ENCODE data around the gene ERI2.
A peak's percentile ranks its signal among the peaks of the same experiment; 100 is the strongest.

The ERI2 gene, protein sequence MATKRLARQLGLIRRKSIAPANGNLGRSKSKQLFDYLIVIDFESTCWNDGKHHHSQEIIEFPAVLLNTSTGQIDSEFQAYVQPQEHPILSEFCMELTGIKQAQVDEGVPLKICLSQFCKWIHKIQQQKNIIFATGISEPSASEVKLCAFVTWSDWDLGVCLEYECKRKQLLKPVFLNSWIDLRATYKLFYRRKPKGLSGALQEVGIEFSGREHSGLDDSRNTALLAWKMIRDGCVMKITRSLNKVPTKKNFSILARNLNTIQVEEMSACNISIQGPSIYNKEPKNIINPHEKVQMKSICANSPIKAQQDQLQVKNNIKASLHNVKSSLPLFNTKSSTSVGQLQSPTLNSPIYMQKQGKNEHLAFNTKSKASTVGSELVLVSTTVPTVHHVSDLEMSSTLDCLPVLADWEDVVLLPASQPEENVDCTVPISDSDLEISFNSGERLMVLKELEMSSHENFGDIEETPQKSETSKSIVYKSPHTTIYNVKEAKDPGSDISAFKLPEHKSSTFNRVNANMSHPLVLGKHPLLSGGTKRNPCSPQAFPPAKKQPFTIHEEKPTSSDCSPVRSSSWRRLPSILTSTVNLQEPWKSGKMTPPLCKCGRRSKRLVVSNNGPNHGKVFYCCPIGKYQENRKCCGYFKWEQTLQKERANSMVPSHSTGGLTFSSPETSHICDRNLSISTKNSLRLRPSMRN

DNA sequence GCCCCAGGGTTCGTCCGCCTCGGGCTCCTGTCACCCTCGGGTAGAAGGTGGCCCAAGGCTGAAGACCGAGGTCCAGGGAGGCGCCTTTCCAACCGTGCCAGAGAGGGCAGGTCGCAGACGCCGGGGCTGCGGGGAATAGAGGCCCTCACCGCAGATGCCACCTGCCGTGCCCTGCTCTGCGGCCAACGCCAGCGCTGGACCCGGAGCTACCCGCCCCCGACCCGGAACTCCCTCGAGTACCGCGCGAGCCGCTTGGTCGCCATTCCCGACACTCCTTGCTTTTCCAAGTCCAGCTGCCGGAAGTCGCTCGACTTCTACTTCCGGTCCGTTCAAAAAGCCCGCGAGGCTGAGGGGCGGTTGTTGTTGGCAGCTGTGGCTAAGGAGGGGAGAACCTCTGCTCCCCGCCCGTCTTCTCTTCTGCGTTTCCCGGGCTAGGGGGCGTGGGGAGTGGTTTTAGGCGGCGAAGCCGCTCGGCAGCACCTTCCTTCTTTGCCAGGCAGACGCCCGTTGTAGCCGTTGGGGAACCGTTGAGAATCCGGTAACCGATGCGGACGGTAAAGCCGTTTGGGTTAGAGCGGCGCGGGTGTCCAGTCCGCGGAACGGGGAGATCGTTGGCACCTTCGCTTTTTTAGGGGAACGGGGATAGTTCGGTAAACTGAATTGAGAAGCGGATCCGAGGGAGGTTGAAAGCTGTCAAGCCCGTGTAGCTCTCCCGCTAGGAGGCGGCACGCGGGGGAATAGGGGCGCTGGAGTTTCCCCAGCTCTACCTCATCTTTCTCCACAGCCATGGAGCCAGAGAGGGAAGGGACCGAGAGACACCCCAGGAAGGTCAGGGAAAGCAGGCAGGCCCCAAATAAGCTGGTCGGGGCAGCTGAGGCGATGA, at the start of gene ERI2, which contains the start of gene REXO5:
Gene ERI2, minus strand, starts transcription at position 305 of the 883 bp plus-strand sequence. Its CDS starts 42 bp downstream, at position 263.
Gene REXO5, plus strand, starts transcription at position 360 of the 883 bp plus-strand sequence. Its CDS starts 427 bp downstream, at position 787.
- peak; percentile 60 for DNase-seq (ENCODE audit: low read depth)

DNA sequence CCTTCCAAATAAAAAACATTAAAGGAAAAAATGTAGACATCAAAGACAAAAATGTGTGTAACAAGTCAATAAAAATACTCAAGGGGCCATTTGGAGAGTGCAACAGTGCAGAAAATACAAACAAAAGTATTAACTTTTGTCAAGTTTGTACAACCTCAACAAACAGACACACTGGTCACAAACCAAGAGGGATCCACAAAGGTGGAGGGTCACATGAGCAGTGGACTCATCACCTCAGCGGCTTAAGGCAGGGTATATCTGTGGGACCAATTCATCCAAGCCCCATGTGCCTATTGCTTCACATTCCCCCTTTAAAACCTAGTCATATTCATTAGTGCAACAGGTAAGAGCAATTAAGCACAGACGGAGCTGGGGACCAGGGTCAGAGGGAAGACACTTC, 48.7 kb upstream of the ERI2 start:
- DNase-seq (ENCODE audit: low read depth): no peak

DNA sequence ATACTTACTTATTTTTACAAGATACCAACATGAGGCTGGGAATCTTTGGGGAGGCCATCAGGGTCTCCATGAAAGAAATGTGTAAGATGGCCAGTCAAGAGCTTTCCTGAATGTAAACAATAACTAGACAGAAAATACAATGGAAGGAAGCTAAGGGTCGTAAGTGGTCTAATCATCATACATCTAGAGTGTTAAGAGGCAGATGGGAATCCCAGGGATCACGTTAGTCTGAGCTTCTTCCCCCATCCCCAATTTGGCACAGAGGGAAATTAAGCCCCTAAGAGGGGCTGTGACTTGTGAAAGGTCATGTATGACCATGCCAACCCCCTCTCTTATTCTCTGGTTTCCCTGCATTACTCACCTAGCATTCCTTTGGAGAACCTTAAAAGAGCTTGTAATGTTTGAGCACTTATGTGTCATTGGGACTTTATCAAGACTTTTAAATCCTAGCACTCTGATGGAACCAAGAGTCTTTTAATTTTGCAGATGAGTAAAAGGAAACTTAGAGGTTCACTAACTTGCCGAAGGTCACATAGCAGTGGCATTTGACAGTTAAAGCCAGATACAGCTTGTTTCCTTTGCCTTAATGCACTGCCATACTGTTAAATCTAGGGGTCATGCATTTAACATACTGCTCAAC, 47.8 kb upstream of the ERI2 start:
- no peak for DNase-seq (ENCODE audit: low read depth)

DNA sequence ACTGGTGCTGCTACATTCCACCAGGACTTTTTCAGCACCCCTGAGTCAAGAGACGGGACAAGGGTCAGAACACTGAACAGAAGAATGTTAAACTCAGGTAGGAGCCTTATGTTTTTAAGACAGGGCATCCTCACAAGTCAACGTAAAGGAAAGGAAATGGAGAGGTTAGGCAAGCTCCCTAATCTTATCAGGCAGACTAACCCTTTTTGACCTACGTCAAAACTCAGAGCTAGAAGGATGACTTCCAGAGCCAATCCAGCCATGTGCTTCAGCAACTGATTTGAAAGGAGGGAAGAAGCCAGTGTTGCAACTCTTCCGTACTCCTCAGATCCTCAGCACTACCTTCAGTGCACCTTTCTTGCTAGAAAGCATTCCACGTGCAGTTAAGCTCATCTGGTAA, 46.9 kb upstream of the ERI2 start:
- DNase-seq (ENCODE audit: low read depth): no peak

DNA sequence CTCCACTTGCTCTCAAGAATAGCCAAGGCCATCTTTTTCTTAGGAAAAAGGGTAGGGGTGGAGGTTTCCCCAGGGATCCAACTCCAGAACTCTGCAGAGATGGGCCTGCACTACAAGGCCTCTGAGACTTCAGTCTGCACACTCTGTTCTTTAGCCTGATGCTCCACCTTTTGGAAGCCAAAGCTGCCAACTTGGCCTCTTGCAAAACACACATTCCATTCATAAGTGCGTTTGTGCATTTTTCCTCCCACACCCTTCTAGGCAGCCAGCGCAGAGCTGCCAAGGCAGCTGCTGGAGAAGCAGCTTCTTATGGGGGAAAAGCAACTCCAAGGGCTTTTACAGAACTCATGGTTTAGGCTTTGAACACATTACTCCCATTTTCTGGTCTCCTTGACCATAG, 45.3 kb upstream of the ERI2 start:
- DNase-seq (ENCODE audit: low read depth): no peak

DNA sequence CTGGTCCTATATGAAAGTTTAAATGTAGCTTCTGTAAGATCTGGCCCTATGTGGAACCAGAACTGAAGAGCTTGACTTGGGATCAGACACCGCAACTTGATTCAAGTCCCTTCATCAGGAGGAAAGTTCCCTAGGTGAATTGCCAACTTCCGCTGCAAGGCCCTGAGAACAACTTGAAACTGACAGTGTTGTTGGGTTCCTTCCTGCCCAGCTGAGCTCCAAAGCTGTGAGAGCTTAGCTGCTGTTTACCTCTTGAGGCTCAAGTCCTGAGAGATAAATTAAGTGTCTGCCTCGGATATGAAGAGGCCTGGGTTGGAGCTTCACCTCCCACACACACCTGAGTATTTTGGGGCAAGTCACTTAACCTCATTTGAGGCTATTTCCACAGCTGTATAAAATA, 44.7 kb upstream of the ERI2 start:
- no peak for DNase-seq (ENCODE audit: low read depth)

DNA sequence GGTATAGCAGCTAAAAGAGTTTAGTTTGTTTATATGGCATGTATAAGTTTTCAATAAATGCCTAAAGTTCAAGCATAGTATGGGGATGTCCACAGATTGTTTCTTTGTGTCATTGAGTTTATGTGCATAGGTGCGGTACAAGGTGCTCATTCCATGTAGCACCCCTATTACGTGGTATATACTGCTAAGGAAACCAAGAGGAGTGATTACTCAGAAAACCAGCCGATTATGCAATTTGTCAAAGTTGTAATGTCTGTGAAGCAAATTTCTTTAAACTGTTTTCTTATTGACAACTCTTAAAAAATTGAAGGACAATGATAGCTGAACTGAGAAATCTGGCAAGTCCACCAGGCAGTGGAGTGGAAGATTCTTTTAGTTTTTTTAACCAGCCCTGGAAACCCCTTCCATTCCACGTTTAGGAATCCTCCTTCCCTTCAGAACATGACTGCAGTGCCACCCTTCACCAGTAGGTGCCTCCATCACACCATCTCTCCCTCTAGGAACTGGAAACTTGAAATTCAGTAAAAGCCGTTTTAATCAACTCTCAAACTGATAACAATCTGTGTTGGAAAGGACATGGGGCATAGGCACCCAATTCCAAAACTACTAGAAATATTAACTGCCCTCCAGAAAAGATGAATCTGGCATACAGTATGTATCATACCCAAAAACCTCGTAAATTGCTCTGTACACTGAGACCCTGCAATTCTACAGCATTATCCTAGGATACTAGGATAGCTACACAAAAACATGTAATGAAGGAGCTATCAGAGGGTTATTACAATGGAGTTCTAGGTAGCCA, 43.5 kb upstream of the ERI2 start:
- DNase-seq (ENCODE audit: low read depth): peak; percentile 28

DNA sequence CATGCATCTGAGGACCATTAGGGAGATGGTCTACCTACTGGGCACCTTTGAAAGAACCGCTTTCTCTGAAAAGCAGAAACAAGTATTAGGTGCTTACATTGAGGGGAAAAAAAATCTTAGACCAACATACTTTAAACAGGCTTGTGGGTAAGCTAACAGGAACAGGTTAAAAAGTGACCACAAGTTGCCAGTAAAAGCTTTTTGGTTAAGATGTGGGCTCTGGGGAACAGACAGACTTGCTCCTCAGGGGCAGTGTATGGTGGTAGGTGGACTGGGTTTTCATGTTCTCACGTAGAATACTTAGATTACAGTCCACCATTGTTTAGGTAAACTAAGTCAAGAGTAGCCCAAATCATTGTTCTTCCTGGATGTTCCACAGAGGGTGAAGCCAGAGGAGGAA, 41.3 kb upstream of the ERI2 start:
- DNase-seq (ENCODE audit: low read depth): no peak

DNA sequence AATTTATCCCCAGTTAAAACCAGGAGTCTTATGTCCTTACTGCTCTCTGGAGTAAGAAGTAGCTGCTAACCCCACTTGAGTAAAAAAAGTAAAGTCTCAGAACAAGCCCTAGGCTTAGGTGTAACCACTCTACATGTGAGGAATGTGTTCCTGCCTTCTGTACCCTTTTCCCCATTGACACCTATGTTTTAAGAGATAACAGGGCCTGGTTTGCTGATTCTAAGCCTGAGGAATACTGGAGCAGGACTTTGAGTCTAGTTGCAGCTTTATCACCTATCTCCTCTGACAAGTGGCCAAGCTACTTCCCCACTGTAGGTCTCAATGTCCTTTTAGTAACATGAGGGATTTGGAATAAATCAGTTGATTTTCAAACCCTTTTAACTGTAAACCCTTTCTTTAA, 40.3 kb upstream of the ERI2 start:
- DNase-seq (ENCODE audit: low read depth): no peak

DNA sequence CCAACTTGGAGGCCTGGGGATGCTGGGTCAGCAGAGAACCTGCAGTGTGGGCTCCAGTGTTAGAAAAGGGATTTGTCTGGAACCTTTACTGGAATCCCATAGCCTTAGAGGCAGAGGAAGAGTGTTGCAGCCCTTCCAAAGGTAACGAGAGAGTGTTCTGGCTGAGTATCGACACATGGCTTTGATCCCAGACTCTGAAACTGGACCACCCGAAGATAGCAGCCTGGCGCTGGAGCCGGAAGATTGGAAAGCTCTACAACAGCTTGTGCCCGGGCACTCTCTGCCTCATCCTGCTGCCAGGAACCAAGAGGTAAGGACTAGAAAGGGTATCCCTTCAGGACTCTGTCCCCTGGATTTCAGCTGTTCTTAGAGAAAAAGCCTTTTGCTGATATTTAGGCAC, 39.8 kb upstream of the ERI2 start:
- no peak for DNase-seq (ENCODE audit: low read depth)

DNA sequence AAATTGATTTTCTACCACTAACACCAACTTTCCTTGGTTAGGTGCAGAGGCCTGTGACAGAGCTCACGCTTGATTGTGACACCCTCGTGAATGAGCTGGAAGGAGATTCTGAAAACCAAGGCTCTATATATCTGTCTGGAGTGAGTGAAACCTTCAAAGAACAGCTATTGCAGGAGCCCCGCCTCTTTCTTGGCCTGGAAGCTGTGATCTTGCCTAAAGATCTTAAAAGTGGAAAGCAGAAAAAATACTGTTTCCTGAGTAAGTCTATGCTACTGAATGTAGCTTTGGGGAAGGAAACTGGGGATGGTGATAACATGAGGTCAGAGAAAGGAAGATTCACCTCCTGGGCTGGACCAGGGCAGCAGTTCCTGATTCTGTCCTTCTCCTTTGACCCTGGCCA, 38.3 kb upstream of the ERI2 start:
- no peak for DNase-seq (ENCODE audit: low read depth)

DNA sequence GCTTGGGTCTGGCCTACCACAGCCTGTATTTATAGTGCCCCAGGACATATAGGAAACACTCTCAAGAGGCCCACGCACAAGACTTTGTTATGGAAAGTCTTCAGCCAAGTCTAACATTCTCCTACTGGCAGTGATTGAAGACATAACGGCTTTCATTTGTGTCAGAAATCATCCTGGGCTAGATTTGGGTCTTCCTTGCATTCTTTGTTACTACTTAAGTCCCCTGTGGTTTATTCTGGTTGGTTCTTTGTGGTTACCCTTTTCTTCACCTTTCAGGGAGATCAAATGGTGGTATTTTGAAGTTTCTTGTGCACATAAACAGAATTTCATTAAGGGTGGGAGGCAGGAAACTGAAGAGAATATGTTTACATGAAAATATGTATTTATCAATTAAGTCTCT, 37.8 kb upstream of the ERI2 start:
- DNase-seq (ENCODE audit: low read depth): no peak

DNA sequence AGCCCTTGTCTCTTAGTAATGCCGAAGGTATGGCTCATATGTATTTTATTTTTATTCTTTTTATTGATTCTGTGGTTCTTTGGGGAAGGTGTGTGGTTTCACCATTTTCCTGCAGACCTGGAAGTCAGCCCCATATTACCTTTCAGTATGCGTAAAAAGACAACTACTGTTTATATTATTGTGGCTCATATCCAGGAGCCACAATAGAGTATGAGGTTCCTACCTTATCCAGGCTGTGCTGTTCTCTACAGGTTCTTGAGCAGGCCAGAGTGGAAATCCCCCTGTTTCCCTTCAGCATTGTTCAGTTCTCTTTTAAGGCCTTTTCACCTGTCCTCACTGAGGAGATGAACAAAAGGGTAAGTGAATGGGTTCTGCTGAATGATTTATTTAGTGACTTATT, 33.2 kb upstream of the ERI2 start:
- DNase-seq (ENCODE audit: low read depth): no peak

DNA sequence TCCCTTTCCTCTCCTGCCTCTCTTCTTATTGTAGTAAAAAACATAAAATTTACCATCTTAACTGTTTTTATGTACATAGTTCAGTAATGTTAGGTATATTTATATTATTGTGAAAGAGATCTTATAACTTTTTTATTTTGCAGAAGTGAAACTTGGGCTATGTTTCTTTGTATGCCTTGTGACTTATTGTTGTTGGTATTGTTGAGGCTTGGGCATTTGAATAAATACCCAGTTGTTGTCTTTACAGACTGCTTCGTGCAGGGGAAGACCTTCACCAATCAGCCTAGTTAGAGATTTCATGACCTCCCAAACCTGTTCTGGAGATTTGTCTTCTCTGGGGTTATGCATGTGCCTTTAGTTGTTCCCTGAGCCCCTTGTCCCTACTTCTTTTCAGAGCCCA, 32.0 kb upstream of the ERI2 start:
- DNase-seq (ENCODE audit: low read depth): no peak

DNA sequence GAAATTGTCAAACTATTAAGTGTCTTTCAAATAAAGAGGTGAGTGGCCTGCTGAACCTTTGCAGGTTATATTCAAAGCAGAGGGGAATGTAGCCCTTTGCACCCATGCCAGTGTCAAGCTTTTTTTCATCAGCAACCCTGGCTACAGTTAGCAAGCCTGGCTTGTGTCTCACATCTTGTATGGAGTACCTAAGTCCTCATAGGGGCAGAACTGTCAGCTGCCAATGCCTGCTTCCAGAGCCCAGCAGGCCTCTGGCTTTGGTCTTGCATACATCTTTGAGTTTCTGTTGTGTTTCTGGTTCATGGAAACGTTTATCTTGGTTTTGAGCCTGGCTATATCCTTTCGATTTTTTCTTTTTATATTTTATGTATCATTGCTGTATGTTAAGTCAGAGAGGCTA, 26.8 kb upstream of the ERI2 start:
- no peak for DNase-seq (ENCODE audit: low read depth)

DNA sequence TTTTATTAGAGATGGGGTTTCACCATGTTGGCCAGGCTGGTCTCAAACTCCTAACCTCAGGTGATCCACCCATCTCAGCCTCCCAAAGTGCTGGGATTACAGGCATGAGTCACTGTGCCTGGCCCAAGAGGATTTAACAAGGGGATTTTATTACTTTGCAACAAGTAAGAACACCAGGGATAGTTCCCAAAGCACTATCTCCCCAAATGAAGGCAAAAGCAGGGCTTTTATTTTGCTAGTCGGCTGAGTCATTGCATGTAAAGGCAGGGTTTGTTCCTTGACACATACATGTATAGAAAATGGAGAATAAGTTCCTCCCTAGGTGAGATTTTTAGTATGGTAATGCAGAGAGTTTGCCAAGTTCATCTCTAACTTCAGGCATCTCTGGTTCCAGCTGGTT, 24.1 kb upstream of the ERI2 start:
- DNase-seq (ENCODE audit: low read depth): no peak

DNA sequence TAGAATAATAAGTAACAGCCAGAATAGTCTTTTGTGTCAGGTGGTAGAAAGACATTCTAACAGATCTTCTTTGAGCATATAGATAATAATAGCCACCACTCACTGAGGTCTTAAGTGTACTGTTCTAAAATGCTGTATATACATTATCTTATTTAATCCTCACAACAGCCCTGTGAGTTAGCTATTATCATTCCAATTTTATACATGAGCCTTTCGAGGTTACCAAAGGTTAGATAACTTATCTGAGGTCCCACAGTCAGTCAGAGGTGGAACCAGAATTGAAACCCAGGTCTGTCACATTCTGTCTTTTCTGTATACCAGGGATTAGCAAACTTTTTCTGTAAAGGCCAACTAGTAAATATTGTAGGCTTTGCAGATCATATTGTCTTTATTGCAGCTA, 23.3 kb upstream of the ERI2 start:
- no peak for DNase-seq (ENCODE audit: low read depth)

DNA sequence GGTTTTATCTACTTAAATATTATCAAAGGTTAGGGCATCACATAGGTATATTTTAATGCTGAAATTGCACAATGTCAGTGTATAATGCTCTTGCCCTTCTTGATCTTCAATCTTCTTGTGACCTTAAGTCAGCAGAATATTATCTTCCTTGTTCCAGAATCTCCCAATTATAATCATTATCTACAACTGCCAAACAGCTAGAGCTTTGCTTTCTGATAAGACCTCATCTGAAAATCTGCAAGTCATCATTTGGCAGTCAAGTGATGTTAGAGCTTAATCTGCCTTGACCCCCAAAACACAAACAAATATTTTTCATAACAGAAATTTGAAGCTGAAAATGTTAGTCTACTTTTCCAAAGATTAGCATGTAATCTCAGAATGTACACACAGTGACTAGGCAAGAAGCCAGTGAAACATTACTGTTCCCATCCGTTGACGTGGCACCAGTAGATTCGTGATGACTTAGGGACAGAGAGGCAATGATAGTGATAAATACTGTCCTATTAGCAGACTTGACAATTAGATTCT, 19.8 kb upstream of the ERI2 start:
- no peak for DNase-seq (ENCODE audit: low read depth)

DNA sequence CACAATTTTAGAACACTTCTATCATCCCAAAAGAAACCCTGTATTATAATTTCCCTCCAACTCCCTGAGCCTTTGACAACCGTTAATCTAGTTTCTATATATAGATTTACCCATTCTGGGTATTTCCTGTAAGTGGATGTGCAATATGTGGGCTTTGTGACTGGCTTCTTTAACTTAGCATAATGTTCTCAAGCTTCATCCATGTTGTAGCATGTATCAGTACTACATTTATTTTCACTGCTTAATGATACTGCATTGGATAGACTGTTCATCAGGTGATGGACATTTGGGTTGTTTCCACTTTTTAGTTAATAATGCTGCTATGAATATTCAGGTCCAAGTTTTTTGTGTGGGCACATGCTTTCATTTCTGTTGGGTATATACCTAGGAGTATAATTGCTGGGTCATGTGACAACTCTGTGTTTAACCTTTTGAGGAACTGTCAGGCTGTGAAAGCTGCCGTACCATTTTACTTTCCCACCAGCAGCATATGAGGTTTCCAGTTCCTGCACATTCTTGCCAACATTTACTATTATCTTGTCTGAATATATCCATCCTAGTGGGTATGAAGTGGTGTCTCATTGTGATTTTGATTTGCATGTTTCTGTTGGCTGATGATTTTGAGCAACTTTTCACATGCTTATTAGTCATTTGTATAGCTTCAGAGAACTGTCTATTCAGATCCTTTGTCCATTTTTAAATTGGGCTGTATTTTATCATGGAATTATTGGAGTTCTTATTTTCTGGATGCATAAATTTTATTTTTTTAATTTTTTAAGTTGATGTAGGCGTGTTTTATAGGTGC, 16.5 kb upstream of the ERI2 start:
- DNase-seq (ENCODE audit: low read depth): no peak

DNA sequence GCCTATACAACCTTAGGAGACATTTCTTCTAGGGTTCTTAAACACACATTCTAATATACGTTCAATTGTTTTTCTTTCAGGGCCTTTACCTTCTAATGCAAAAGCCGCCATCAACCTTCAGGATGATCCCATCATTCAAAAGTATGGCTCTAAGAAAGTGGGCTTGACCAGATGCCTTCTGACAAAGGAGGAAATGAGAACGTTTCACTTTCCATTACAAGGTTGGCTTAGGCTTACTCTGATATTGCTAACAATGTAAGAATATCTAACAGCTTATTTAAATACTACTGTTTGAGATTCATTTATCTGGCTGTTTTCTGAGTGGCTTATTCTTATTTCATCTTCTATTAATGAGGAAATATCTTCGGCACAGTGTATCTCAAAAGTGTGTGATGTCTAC, 15.4 kb upstream of the ERI2 start:
- no peak for DNase-seq (ENCODE audit: low read depth)

Data from stimulated activated CD8-positive, alpha-beta memory T cell treated with anti-CD3 and anti-CD28 coated beads, Interleukin-12 subunit alpha, Interleukin-12 subunit beta, amount 100 ng/mL, for 4 hours (primary cell).